Measurements from ENCODE around the gene SPN.

DNA sequence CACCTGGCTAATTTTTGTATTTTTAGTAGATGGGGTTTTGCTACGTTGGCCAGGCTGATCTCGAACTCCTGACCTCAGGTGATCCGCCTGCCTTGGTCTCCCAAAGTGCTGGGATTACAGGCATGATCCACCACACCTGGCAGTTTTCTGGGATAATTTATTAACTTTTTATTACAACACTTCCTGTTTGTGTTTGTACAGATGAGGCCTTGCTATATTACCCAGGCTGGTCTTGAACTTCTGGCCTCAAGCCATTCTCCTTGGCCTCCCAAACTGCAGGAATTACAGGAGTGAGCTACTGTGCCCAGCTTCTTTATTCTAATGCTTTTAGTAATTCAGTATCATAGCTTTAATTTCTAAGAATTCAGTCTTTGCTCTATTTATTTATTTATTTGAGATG lies 16.1 kb upstream of the SPN start:
- no peak for TF ChIP-seq EP300 (IDR thresholded peaks at IDR 0.05)
- TF ChIP-seq CTCF (IDR thresholded peaks at IDR 0.05) = no peak
